ENCODE results near the gene HSD11B2.
A peak's percentile ranks its signal among the peaks of the same experiment; 100 is the strongest.

HSD11B2 gene

DNA sequence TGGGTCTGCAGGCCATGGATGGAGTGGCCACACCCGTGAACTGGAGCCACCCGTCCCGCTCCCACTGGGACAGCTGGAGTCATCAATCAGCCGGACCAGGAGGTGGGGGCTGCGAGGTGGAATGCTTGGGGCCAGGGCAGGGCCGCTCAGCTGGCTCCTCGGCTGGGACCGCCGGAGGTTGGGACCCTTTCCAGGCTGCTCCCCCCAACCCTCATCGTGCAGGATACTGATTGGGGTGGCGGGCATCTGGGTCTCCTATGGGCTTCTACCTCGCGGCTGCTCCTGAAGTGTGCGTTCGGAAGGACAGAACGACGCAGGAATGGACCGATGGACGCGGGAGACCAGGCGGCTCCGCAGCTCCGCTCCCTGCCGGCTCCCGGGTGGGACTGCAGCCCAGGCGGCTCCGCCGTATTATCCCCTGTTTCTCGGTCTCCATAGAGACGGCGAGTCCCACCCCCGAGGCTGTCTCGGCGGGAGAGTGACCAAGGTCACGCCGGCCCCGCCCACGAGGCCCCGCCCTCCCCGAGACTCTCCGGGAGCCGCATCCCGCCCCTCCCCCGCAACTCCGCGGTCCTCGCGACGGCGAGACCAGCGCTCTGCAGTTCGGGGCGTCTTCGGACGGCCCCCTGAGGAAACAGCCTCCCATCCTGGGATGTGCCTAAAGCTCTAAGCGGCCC is 37.7 kb upstream of the HSD11B2 start, which contains the start of gene TPPP3:
Gene TPPP3, minus strand, starts transcription at position 388 of the 677 bp plus-strand sequence. CDS start 2,387 bp downstream, outside the sequence.
- H3K4me3 ChIP-seq (replicated peaks in 1 of 2; ENCODE audit: low read depth in 2 of 2, low read length in 2 of 2): peak within 1 kb of the TSS; percentile 21
- TF ChIP-seq, protein P1, sequence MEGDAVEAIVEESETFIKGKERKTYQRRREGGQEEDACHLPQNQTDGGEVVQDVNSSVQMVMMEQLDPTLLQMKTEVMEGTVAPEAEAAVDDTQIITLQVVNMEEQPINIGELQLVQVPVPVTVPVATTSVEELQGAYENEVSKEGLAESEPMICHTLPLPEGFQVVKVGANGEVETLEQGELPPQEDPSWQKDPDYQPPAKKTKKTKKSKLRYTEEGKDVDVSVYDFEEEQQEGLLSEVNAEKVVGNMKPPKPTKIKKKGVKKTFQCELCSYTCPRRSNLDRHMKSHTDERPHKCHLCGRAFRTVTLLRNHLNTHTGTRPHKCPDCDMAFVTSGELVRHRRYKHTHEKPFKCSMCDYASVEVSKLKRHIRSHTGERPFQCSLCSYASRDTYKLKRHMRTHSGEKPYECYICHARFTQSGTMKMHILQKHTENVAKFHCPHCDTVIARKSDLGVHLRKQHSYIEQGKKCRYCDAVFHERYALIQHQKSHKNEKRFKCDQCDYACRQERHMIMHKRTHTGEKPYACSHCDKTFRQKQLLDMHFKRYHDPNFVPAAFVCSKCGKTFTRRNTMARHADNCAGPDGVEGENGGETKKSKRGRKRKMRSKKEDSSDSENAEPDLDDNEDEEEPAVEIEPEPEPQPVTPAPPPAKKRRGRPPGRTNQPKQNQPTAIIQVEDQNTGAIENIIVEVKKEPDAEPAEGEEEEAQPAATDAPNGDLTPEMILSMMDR (IDR thresholded peaks at IDR 0.05; ENCODE audit: low read depth, low read length): peak; percentile 75
- DNase-seq (ENCODE audit: low read depth in 2 of 2): peak; percentile 71 to 85

DNA sequence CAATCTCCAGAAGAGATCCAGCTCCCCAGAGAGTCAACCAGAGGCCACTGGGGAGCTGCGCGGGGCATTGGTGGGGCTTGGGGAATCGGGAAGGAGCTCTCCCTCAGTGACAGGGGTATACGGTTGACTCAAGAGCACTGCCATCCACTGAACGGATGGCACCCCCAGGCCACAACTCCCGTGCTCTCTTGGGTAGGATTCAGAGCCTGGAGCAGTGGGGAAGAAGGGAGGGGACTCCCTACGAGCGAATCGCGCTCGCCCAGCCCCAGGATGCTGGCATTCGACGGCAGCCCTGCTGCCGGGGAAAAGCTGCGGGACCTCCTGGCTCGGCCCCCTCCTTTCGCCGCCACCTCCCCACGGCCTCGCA is 37.1 kb upstream of the HSD11B2 start:
- H3K4me3 ChIP-seq (replicated peaks in 1 of 2; ENCODE audit: low read depth in 2 of 2, low read length in 2 of 2): peak overlapping the region in 1 of 2 donors; percentile 21
- TF ChIP-seq, protein P1 (IDR thresholded peaks at IDR 0.05; ENCODE audit: low read depth, low read length): no peak
- DNase-seq (ENCODE audit: low read depth in 2 of 2): no peak

DNA sequence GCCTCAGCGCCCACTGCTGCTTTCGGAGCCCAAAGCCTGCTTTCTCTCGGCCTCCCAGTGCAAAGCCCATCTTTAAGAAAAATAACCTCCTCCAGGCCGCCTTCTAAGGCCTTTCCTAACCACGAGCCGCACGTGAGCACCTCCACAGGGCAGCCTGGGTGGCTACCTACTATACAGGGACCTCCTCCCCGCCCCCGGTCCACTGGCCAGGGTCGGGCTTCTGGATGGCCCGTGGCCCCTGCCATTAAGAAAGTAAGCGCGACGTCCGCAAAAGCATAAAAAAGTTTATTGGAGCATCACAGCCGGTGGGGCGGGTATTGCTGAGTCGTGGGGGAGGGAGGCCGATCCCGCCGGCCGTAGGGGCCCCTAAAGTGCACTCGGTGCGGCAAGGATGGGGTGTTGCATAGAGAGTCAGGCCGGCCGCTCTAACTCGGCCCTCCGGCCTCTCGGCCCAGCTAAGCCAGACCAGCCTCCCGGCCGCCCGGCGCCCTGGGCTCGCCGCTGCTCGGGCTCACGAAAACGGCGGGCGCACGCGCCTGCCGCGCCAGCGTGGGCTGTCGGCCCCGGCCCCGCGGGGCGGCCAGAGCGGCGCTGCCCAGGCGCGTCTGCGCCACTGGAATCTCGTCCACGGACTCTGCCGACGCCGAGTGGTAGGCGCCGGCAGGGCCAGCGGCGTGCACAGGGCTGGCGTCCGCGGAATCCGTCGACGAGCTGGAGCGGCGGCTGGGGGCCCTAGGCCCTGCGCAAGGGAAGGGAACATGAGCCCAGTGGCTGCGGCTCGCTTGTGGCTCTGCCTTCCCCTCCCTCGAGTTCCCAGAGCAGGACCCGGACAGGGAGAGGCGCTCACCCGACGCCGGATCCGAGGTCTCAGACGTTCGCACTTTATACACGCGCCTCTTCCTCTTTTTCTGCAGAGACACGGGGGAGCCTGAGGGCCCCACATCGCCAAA is 36.5 kb upstream of the HSD11B2 start:
- TF ChIP-seq, protein P1 (IDR thresholded peaks at IDR 0.05; ENCODE audit: low read depth, low read length): no peak
- no peak for DNase-seq (ENCODE audit: low read depth in 2 of 2)
- H3K4me3 ChIP-seq (replicated peaks in 1 of 2; ENCODE audit: low read depth in 2 of 2, low read length in 2 of 2): no peak overlapping the region

DNA sequence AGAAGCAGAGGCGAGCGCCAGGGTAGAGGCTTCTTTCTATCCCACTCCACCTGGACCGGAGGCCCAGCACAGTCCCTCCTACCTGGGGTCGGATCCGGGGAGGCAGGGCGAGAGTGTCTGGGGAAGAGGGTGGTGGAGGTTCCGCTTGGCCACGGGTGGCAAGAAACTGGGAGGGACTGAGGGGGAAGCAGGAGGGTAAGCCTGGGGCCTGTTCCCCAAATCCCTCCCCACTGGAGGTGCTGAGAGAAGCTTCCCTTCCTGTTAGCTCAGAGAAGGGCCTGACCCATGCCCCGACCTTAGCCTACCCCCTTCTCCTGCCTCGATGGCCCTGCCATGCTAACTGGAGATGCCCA is 35.8 kb upstream of the HSD11B2 start:
- TF ChIP-seq, protein P1 (IDR thresholded peaks at IDR 0.05; ENCODE audit: low read depth, low read length): no peak
- DNase-seq (ENCODE audit: low read depth in 2 of 2): no peak
- no peak overlapping the region for H3K4me3 ChIP-seq (replicated peaks in 1 of 2; ENCODE audit: low read depth in 2 of 2, low read length in 2 of 2)

DNA sequence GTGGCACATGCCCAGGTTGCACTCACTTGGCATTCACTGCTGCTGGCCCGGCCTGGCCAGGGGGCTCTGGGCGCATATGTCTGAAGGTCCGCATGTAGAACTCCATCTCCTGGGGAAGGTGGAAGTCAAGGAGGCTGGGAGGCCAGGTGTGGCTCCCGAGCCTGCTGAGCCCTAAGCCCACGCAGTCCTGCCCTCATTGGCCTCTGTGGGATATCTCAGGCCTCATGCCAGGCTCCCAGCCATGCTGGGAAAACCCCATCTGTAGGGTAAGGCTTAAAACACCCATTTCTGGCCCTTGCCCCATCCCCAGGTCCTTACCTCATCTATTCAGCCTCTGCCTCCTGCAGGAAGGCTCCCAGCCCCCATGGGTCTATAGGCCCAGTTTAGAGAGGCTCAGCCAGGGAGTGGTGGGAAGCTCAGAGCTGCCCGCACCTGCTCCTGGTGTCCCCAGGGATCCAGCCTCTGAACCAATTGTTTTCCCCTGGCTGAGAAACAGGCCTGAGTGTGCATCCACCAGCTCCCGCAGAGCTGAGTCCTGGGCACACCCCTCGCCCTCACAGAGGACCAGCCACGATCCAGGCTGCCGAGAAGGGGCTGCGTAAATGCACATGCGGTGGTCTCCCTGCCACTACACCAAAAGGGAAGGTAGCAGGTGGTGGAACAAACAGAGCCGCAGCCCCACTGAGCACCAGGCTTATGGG is 35.3 kb upstream of the HSD11B2 start:
- DNase-seq (ENCODE audit: low read depth in 2 of 2): peak in 1 of 2 donors; percentile 49
- TF ChIP-seq, protein P1 (IDR thresholded peaks at IDR 0.05; ENCODE audit: low read depth, low read length): no peak
- no peak overlapping the region for H3K4me3 ChIP-seq (replicated peaks in 1 of 2; ENCODE audit: low read depth in 2 of 2, low read length in 2 of 2)

DNA sequence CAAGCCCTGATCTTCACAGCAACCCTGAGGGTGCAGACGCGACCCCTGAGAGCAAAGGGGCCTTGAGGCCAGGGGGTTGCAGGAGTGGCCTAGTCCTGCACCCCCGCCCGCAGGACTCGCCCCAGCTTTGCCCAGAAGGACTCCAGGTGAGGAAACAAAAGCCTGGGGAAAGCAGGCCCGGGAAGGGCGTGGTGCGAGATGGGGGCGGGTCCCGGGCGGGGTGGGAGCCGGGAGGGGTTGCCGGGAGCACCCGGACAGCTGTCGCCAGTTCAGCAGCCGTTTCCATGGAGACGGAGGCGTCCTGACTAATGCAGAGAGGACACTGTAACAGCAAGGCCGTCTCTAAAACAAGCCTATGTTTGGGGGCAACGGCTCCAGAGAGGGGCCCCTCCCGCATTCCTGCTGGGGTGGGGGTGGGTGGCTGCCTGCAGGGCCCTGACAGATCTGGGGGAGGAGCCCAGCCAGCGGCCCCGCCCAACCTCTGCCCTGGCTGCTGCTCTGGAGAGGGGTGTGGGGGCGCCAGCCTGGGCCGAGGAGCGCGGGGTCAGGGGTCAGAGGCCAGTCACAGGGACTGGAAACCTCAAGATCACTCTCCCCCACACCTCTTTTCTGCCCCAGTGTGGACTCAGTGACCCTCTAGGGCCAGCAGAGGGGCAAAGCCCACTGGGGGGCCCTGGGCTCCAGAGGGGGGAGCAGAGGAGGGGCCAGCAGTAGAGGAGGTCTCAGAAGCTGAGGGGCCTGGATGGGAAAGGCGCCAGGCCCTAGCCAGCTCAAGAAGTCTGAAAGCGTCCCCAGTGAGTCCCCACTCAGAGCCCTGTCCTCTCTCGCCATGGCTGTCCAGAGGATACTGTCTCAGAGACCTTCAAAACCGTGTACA is 34.5 kb upstream of the HSD11B2 start:
- DNase-seq (ENCODE audit: low read depth in 2 of 2): peak; percentile 68 to 76
- TF ChIP-seq, protein P1 (IDR thresholded peaks at IDR 0.05; ENCODE audit: low read depth, low read length): no peak
- H3K4me3 ChIP-seq (replicated peaks in 1 of 2; ENCODE audit: low read depth in 2 of 2, low read length in 2 of 2): no peak overlapping the region

Measured in cardiac fibroblast (primary cell).